ENCODE results near the gene RNASEH1.

DNA sequence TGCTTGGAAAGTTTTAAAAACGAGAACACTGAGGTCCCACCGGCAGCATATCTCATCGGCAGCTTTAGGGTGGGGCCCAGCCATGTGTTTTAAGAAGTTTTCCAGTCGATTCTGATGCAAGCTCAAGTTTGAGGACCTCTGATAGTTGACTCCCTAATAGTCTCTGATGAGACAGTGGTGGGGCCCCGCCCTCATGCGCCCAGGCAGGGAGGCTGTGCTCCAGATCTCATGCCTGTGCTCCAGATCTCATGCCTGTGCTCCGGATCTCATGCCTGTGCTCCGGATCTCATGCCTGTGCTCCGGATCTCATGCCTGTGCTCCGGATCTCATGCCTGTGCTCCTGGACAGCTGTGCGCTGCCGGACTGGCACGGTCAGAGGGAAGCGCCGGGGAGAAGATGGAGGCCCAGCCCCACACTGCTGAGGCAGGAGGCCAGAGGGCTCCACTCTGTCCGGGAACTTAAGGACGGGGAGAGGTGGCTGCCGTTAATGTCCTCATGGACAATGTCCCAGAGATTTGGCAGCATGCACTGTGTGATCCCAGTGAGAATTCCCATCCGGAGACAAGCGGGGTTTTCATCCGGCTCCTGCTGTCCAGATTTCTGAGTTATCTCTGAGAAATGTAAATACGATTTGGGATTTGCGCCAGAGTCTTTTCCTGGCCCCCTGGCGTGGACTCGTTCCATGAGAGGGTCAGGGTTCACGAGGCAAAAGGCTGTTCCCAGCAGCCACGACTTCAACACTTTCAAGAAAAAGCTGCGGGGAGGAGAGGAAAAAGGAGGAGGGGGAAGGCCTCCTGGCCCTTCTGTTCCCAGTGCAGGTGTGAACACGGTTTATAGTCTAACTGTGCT lies 27.4 kb upstream of the RNASEH1 start:
- TF ChIP-seq ZNF274 (IDR thresholded peaks at IDR 0.05; ENCODE audit: borderline replicate concordance, extremely low read depth, low read length), result no peak
- TF ChIP-seq, protein P1, sequence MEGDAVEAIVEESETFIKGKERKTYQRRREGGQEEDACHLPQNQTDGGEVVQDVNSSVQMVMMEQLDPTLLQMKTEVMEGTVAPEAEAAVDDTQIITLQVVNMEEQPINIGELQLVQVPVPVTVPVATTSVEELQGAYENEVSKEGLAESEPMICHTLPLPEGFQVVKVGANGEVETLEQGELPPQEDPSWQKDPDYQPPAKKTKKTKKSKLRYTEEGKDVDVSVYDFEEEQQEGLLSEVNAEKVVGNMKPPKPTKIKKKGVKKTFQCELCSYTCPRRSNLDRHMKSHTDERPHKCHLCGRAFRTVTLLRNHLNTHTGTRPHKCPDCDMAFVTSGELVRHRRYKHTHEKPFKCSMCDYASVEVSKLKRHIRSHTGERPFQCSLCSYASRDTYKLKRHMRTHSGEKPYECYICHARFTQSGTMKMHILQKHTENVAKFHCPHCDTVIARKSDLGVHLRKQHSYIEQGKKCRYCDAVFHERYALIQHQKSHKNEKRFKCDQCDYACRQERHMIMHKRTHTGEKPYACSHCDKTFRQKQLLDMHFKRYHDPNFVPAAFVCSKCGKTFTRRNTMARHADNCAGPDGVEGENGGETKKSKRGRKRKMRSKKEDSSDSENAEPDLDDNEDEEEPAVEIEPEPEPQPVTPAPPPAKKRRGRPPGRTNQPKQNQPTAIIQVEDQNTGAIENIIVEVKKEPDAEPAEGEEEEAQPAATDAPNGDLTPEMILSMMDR (IDR thresholded peaks at IDR 0.05; ENCODE audit: control extremely low read depth in 1 of 3, insufficient read depth in 1 of 3, low read depth in 1 of 3, low read length in 3 of 3), result no peak
- TF ChIP-seq RXRA (IDR thresholded peaks at IDR 0.05; ENCODE audit: insufficient read depth, low read depth, low read length), result no peak
- TF ChIP-seq PHF8 (conservative IDR thresholded peaks at IDR 0.05; ENCODE audit: low read depth, low read length), result no peak
- no peak for TF ChIP-seq RFX5 (IDR thresholded peaks at IDR 0.05; ENCODE audit: borderline replicate concordance, low read depth, low read length)
- TF ChIP-seq SUZ12 (IDR thresholded peaks at IDR 0.05; ENCODE audit: low read length), result no peak
- TF ChIP-seq SP1 (IDR thresholded peaks at IDR 0.05; ENCODE audit: low read depth, low read length), result no peak
- no peak for TF ChIP-seq EZH2 (IDR thresholded peaks at IDR 0.05; ENCODE audit: low read depth, low read length, severe bottlenecking)
- TF ChIP-seq GTF2F1 (IDR thresholded peaks at IDR 0.05; ENCODE audit: borderline replicate concordance, low read depth, low read length), result no peak
- no peak for TF ChIP-seq POLR2A (IDR thresholded peaks at IDR 0.05; ENCODE audit: control extremely low read depth in 1 of 2, low read depth in 2 of 2, low read length in 2 of 2)
- TF ChIP-seq RNF2 (IDR thresholded peaks at IDR 0.05; ENCODE audit: borderline replicate concordance, low read depth, low read length, missing control alignments, poor library complexity, severe bottlenecking), result no peak
- no peak for TF ChIP-seq POLR2AphosphoS5 (IDR thresholded peaks at IDR 0.05; ENCODE audit: low read depth, low read length)
- TF ChIP-seq CEBPB (IDR thresholded peaks at IDR 0.05; ENCODE audit: low read depth, low read length), result no peak

All from H1 (cell line).